LNCAP (cell line): Measurements from ENCODE around the gene TIPRL.
A peak's percentile ranks its signal among the peaks of the same experiment; 100 is the strongest.

Experiments used
- CTCF ChIP-seq: fragments of 450-650 bp; IDR thresholded peaks from 2 replicates; pipeline ENCODE4 v1.5.1; 2017; ENCODE audit warnings: mild to moderate bottlenecking

The TIPRL gene

DNA sequence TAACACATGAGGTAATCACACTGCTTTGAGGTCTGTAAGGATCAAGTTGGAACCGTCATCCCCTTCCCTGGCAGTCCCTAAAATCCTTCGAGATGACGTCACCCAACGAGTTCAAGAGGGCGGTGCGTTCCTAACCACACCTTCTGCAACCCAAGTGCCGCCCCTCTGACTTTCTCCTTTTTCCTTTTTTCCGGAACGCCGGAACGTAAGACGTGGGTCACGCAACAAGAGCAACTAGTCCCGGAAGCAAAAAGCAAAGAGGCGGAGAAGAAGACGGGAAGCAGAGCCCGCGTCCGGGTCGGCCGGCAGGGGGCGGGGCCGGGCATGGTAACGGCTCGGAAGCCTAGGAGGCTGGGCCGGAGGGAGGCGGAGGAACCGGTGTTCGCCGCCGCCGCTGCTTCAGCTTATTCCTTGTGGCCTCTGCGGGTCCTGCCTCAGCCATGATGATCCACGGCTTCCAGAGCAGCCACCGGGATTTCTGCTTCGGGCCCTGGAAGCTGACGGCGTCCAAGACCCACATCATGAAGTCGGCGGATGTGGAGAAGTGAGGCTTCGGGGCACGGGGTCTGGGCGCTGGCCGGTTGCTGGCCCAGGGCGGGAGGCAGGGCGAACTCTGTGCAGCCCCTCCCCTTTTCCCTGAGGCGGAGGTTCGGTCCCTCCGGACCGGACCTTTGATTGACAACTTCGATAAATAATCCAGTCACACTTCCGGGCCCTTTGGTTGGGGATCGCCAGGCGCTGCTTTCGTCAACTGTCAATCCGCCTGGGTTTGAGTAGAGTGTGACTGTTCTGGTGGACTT is at the start of gene TIPRL:
Gene TIPRL (plus strand): TSS at position 325 of the 800 bp plus-strand sequence. CDS start 116 bp downstream, at position 441.
- peak; percentile 46 for TF ChIP-seq CTCF

DNA sequence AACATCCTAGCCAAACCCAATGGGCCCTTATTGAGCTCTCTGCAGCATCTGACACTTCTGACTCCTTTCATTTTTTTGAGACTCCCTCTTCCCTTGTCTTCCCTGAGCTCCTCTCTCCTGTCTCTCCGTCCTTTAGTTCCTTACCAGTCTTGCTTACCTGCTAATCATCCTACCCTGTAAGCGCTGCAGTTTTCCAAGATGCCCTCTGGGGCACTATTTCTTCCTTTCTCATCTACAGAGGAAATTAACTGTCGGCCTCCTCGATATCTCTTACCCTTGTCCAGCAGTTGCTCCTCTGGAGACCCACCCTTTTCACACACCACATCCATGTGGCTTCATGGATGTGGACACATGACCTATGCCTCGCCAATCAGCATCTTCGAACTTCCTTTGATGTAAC is 48.8 kb upstream of the TIPRL start:
- TF ChIP-seq CTCF, result no peak

DNA sequence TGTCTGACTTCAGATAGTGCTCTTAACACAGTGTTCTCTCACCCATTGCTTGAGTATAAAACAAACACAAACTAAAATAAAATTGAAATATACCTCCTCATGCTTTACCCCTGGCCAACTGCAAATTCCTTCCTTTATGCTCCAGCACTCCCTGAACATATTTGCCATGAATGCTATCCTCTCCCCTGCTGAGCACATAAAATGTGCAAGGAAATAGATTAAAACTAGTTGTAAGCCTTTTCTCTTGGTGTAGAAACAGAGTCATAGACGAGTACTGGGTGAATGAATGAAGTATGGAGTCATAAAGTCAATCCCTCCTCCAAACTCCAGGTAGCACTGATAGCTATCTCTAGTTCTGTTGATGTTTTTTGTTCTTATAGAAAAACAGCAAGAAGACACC is 44.6 kb upstream of the TIPRL start:
- TF ChIP-seq CTCF, result no peak

- no peak for TF ChIP-seq CTCF
Observed at GRCh38 chr1:168134642-168135041, 44.1 kb upstream of the TIPRL start.

- TF ChIP-seq CTCF, result no peak
Observed at GRCh38 chr1:168135116-168135920, 43.4 kb upstream of the TIPRL start.

GRCh38 chr1:168135921-168136708 is 42.6 kb upstream of the TIPRL start:
- no peak for TF ChIP-seq CTCF
